Camera-type eye (tissue), 1 donor: ENCODE data around the gene SH2D6. TPM values are rescaled to one million over a fixed set of nuclear protein-coding genes. Genes with fewer than 3 reads are reported as not detected.

Experiments used
- total RNA-seq: library from RNA; depleted of rRNA; stranded (reverse); fragments of >200 nt; gene quantifications from one replicate; pipeline ENCODE4 v1.2.3, GENCODE V29; 2014

The SH2D6 gene
- not detected for total RNA-seq

DNA sequence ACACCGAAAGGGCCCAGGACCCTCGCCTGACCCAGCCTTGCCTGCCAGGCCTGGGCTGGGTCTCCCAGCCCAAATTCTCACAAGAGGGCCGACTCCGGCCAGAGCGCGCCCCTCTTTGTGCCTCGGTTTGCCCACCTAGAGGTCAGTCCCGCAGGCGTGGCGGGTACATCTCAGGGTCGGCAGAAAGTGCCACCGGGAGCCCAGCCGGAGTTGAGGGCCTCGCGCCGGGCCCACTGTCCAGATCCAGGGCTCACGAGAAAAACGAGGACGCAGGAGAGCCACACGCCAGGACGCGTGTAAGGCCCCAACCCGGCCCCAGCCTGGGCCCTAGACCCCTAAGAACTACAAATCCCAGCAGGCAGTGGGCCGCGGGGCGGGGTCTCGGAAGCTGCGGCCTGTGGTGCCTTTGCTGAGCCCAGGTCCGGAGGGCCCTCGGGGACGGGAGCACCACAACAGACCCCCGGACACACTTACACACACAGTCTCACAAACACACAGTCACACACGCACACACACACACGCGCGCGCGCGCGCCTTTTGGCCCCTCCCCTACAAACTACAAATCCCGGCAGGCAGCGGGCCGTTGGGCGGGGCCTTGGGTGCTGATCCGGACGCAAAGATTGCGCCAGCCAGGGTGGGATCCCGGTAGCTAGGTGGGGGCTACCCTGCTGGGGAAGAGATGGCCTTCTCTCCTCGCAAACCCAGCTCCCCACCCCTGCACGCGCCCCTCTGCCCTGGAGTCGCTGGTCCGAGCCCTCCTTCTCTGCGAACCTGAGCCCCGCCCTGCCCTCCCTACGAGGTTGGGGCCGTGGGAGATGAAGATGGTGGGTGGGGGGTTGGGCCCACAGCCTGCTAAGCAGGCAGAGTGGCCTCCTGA lies at the start of gene SH2D6:
Gene SH2D6, plus strand, starts transcription at position 583 of the 877 bp plus-strand sequence. CDS start 10,752 bp downstream, outside the sequence.

DNA sequence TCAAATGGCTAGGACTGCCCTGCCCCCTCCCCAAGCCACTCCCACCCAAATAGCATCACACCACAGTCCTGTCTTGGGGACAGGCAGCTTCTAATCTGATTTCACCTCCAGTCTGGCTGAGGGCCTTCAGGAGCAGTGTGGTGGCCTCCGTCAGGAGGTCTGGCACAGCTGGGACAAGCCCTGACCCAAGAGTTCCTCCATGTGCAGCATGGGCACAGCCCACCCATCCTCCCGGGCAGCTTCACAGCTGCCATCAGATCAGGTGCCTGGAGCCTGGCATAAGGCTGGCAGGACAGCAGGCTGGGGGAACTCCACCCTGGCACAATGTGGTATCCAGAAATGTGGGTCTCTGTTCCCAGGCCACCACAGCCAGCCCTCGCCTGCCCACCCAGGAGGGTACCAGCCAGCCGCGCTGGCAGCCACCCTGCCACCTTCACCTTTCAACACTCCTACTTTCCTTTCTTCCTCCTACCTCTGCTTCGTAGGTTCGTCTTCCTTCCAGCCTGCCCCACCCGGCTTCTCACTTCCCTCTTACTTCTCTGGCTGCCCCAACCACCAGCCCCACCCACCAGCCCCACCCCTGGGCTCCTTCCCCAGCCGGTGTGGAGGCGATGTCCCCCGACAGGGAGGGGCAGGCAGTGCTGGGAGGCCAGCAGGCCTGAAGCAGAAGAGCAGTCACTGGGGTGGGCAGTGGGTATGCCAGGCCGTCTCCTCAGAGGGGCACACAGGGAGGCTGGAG lies 8.5 kb upstream of the SH2D6 start, which contains the start of gene CAPG:
Gene CAPG, minus strand, starts transcription at position 522 of the 739 bp plus-strand sequence. CDS start 8,221 bp downstream, outside the sequence.

Other genes with a start within 250 kb of the SH2D6 start
- 86.6 TPM for gene TGOLN2, start 90.7 kb upstream of the SH2D6 start, total RNA-seq
- 23.0 TPM for gene RETSAT, start 64.2 kb upstream of the SH2D6 start, total RNA-seq
- gene ELMOD3, start 63.9 kb upstream of the SH2D6 start, total RNA-seq, result 28.5 TPM
- gene CAPG, start 8.3 kb upstream of the SH2D6 start, total RNA-seq, result 27.8 TPM
- 165 TPM for gene MAT2A, start 120.5 kb downstream of the SH2D6 start, total RNA-seq
- gene GGCX, start 142.8 kb downstream of the SH2D6 start, total RNA-seq, result 48.6 TPM
- gene VAMP8, start 158.9 kb downstream of the SH2D6 start, total RNA-seq, result 8.5 TPM
- gene VAMP5, start 165.7 kb downstream of the SH2D6 start, total RNA-seq, result 10.7 TPM
- 67.1 TPM for gene RNF181, start 177.0 kb downstream of the SH2D6 start, total RNA-seq
- 4.0 TPM for gene TMEM150A, start 184.0 kb downstream of the SH2D6 start, total RNA-seq
- 27.0 TPM for gene C2orf68, start 193.4 kb downstream of the SH2D6 start, total RNA-seq
- 55.5 TPM for gene USP39, start 197.5 kb downstream of the SH2D6 start, total RNA-seq
- not detected for gene SFTPB, start 249.5 kb downstream of the SH2D6 start, total RNA-seq